ENCODE measurements around the gene FOXL3. TPM values are rescaled to one million over a fixed set of nuclear protein-coding genes. Genes with fewer than 3 reads are reported as not detected.

The FOXL3 gene
- polyA plus RNA-seq, 3 donors: not detected

DNA sequence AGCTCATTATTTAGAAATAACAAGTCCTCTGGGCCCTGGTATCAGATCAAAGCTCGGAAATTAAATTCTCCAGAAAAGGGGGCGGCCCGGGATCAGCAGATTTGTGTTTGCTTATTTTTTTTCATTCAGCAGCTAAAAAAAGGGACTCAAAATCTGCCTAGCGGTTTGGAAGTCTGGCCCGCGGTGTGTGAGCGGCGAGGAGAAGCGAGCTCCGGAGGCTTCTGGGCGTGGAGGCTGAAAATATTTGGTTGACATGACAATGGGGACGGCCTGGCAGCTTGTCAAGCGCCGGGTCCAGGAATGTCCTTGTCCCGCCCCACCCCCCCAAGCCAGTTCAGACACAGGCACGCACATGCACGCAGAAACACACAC, 43.4 kb downstream of the FOXL3 start:
- no peaks in the 10 kb centered on the region for H3K79me2 ChIP-seq (ENCODE audit: insufficient read depth, low read length)
- 90% methylated on average over 8 of the region's 17 CpGs for WGBS (ENCODE audit: insufficient coverage)
- no peaks in the 10 kb centered on the region for H3K4me1 Mint-ChIP-seq
- H3K9ac ChIP-seq (ENCODE audit: insufficient read depth, low read length, poor library complexity, severe bottlenecking): no peak overlapping the region
- no peak overlapping the region for H2AFZ ChIP-seq (ENCODE audit: insufficient read depth, low read depth, low read length, poor library complexity, severe bottlenecking)
- no peaks in the 10 kb centered on the region for H4K20me1 ChIP-seq (ENCODE audit: insufficient read depth, low read length)
- no peaks in the 10 kb centered on the region for H3K36me3 ChIP-seq (replicated peaks in 1 of 2; ENCODE audit: control insufficient read depth in 1 of 2, insufficient read depth in 2 of 2, low read length in 2 of 2)
- H3K27ac Mint-ChIP-seq: no peak overlapping the region
- peaks cover 0 to 9% of the 10 kb centered on the region in 2 donors for H3K27me3 ChIP-seq (ENCODE audit: control insufficient read depth in 2 of 2, insufficient read depth in 2 of 2, low read length in 2 of 2)
- intact Hi-C loops (cut with micrococcal nuclease): no loop called here
- no peaks in the 10 kb centered on the region for H3K4me1 ChIP-seq (ENCODE audit: control insufficient read depth in 1 of 2, insufficient read depth in 2 of 2, low read length in 2 of 2)
- no peaks in the 10 kb centered on the region for H3K36me3 Mint-ChIP-seq
- peaks cover 14 to 19% of the 10 kb centered on the region in 2 donors for H3K9me3 ChIP-seq (replicated peaks in 1 of 2; ENCODE audit: control insufficient read depth in 1 of 2, insufficient read depth in 1 of 2, low read length in 2 of 2)
- H3K4me3 ChIP-seq (replicated peaks in 1 of 3; ENCODE audit: low read depth in 2 of 3, low read length in 3 of 3): no peak overlapping the region
- TF ChIP-seq, protein P1, sequence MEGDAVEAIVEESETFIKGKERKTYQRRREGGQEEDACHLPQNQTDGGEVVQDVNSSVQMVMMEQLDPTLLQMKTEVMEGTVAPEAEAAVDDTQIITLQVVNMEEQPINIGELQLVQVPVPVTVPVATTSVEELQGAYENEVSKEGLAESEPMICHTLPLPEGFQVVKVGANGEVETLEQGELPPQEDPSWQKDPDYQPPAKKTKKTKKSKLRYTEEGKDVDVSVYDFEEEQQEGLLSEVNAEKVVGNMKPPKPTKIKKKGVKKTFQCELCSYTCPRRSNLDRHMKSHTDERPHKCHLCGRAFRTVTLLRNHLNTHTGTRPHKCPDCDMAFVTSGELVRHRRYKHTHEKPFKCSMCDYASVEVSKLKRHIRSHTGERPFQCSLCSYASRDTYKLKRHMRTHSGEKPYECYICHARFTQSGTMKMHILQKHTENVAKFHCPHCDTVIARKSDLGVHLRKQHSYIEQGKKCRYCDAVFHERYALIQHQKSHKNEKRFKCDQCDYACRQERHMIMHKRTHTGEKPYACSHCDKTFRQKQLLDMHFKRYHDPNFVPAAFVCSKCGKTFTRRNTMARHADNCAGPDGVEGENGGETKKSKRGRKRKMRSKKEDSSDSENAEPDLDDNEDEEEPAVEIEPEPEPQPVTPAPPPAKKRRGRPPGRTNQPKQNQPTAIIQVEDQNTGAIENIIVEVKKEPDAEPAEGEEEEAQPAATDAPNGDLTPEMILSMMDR (IDR thresholded peaks at IDR 0.05): no peak
- no peak for DNase-seq
- H3K9me3 Mint-ChIP-seq: peaks cover 0 to 16% (median 13%) of the 10 kb centered on the region in 7 donors
- no peak overlapping the region for H3K4me2 ChIP-seq (replicated peaks; ENCODE audit: extremely low read depth, low read length, poor library complexity, severe bottlenecking)
- H3K27me3 Mint-ChIP-seq (ENCODE audit: low read depth in 3 of 3): peaks cover 20 to 31% (median 23%) of the 10 kb centered on the region in 3 donors
- H3K27ac ChIP-seq (ENCODE audit: low read depth in 1 of 2, low read length in 2 of 2): no peak overlapping the region
- peak overlapping the region in 1 of 2 donors; percentile 26 for H3K4me3 Mint-ChIP-seq

DNA sequence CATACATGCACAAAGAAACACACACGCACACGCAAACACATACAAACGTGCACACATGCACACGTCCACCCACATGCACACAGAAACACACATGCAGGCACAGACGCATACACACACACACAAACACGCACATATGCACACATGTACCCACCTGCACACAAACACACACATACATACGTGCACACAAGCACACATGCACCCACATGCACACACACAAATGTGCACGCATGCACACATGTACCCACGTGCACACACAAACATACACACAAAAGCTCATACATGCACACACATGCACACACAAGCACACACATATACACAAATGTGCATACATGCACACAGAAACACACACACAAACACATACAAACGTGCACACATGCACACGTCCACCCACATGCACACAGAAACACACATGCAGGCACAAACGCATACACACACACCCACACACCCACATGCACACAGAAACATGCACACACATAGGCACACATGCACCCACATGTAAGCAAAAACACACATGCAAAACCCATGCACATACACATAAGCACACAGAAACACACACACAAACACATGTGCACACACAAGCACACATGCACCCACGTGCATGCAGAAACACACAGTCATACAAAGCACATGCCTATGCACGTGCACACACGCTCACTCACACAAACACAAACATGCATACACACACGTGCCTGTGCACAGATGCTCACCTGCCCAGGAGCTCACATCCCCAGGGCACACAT, 44.8 kb downstream of the FOXL3 start:
- TF ChIP-seq, protein P1 (IDR thresholded peaks at IDR 0.05): no peak
- H3K4me3 ChIP-seq (replicated peaks in 1 of 3; ENCODE audit: low read depth in 2 of 3, low read length in 3 of 3): no peak overlapping the region
- H3K9me3 ChIP-seq (replicated peaks in 1 of 2; ENCODE audit: control insufficient read depth in 1 of 2, insufficient read depth in 1 of 2, low read length in 2 of 2): peaks cover 14 to 19% of the 10 kb centered on the region in 2 donors
- 96% methylated on average over 16 of the region's 16 CpGs for WGBS (ENCODE audit: insufficient coverage)
- H3K27ac ChIP-seq (ENCODE audit: low read depth in 1 of 2, low read length in 2 of 2): no peak overlapping the region
- H3K4me1 ChIP-seq (ENCODE audit: control insufficient read depth in 1 of 2, insufficient read depth in 2 of 2, low read length in 2 of 2): no peaks in the 10 kb centered on the region
- peaks cover 0 to 16% (median 13%) of the 10 kb centered on the region in 7 donors for H3K9me3 Mint-ChIP-seq
- no peak overlapping the region for H3K9ac ChIP-seq (ENCODE audit: insufficient read depth, low read length, poor library complexity, severe bottlenecking)
- intact Hi-C loops (cut with micrococcal nuclease): no loop called here
- no peaks in the 10 kb centered on the region for H3K36me3 Mint-ChIP-seq
- peak overlapping the region in 1 of 7 donors; percentile 57 for H3K27ac Mint-ChIP-seq
- H3K4me2 ChIP-seq (replicated peaks; ENCODE audit: extremely low read depth, low read length, poor library complexity, severe bottlenecking): no peak overlapping the region
- no peak overlapping the region for H2AFZ ChIP-seq (ENCODE audit: insufficient read depth, low read depth, low read length, poor library complexity, severe bottlenecking)
- no peaks in the 10 kb centered on the region for H4K20me1 ChIP-seq (ENCODE audit: insufficient read depth, low read length)
- no peaks in the 10 kb centered on the region for H3K36me3 ChIP-seq (replicated peaks in 1 of 2; ENCODE audit: control insufficient read depth in 1 of 2, insufficient read depth in 2 of 2, low read length in 2 of 2)
- peaks cover 20 to 31% (median 23%) of the 10 kb centered on the region in 3 donors for H3K27me3 Mint-ChIP-seq (ENCODE audit: low read depth in 3 of 3)
- no peak overlapping the region for H3K4me3 Mint-ChIP-seq
- no peak for DNase-seq
- H3K4me1 Mint-ChIP-seq: no peaks in the 10 kb centered on the region
- peaks cover 0 to 9% of the 10 kb centered on the region in 2 donors for H3K27me3 ChIP-seq (ENCODE audit: control insufficient read depth in 2 of 2, insufficient read depth in 2 of 2, low read length in 2 of 2)
- H3K79me2 ChIP-seq (ENCODE audit: insufficient read depth, low read length): no peaks in the 10 kb centered on the region
